ENCODE results near the gene ETNK2. TPM values are rescaled to one million over a fixed set of nuclear protein-coding genes. Genes with fewer than 3 reads are reported as not detected.

Gene ETNK2
- total and polyA plus RNA-seq, 2 of the 13 experiments (the other 11 are each of a cell fraction or from before 2014, with no cell fraction given): 15.5 to 42.8 TPM

- TF ChIP-seq E2F1 (CRISPR knock-in tag; IDR thresholded peaks at IDR 0.05): no peak
- no peak for TF ChIP-seq ZNF749 (CRISPR knock-in tag; IDR thresholded peaks at IDR 0.05; ENCODE audit: borderline replicate concordance)
- no peak for TF ChIP-seq RXRA (CRISPR knock-in tag; IDR thresholded peaks at IDR 0.05)
- TF ChIP-seq ESRRA (CRISPR knock-in tag; IDR thresholded peaks at IDR 0.05; ENCODE audit: low read depth): no peak
- no peak for TF ChIP-seq KMT2A (CRISPR knock-in tag; IDR thresholded peaks at IDR 0.05)
- no peak for TF ChIP-seq ZNF121 (CRISPR knock-in tag; IDR thresholded peaks at IDR 0.05)
- TF ChIP-seq HDAC1 (CRISPR knock-in tag; IDR thresholded peaks at IDR 0.05): no peak
- no peak for TF ChIP-seq TAF15 (IDR thresholded peaks at IDR 0.05; ENCODE audit: low read depth, low read length, poor library complexity, severe bottlenecking)
- no peak for TF ChIP-seq CEBPG (CRISPR knock-in tag; IDR thresholded peaks at IDR 0.05)
- no peak for TF ChIP-seq ZNF672 (CRISPR knock-in tag; IDR thresholded peaks at IDR 0.05)
- no peak for TF ChIP-seq ZNF350 (CRISPR knock-in tag; IDR thresholded peaks at IDR 0.05; ENCODE audit: borderline replicate concordance, low read depth)
- no peak for TF ChIP-seq NCOA1 (CRISPR knock-in tag; IDR thresholded peaks at IDR 0.05)
- no peak for TF ChIP-seq DR1 (CRISPR knock-in tag; IDR thresholded peaks at IDR 0.05)
- TF ChIP-seq MAF1 (CRISPR knock-in tag; IDR thresholded peaks at IDR 0.05; ENCODE audit: borderline replicate concordance): no peak
- no peak for TF ChIP-seq GABPA (IDR thresholded peaks at IDR 0.05; ENCODE audit: low read depth, low read length)
- no peak for TF ChIP-seq GABPA (CRISPR knock-in tag; IDR thresholded peaks at IDR 0.05; ENCODE audit: low read depth)
- TF ChIP-seq HMGA1 (CRISPR knock-in tag; conservative IDR thresholded peaks at IDR 0.05): no peak
- peak; percentile 69 for TF ChIP-seq RBM22 (optimal IDR thresholded peaks at IDR 0.05; ENCODE audit: low read length)
- TF ChIP-seq ZNF598 (CRISPR knock-in tag; IDR thresholded peaks at IDR 0.05; ENCODE audit: borderline replicate concordance): no peak
- 0 out of 2 replicates have a peak, but pooled peaks have one; percentile 20 for TF ChIP-seq PATZ1 (CRISPR knock-in tag; IDR thresholded peaks at IDR 0.05)
- TF ChIP-seq ZBTB7B (CRISPR knock-in tag; IDR thresholded peaks at IDR 0.05): no peak
- no peak for TF ChIP-seq ZNF207 (IDR thresholded peaks at IDR 0.05; ENCODE audit: borderline replicate concordance)
- no peak for TF ChIP-seq ZNF292 (CRISPR knock-in tag; IDR thresholded peaks at IDR 0.05; ENCODE audit: borderline replicate concordance, low read depth)
- no peak for TF ChIP-seq FOXP4 (CRISPR knock-in tag; IDR thresholded peaks at IDR 0.05)
- TF ChIP-seq KLF13 (CRISPR knock-in tag; IDR thresholded peaks at IDR 0.05): no peak
These were observed 24.1 kb downstream of the ETNK2 start (continued) for GRCh38 chr1:204127597-204128242.
